ENCODE measurements around the gene ZNRF1. TPM values are rescaled to one million over a fixed set of nuclear protein-coding genes. Genes with fewer than 3 reads are reported as not detected.

ZNRF1 gene
- total RNA-seq, 1 donor = 20.7 TPM

DNA sequence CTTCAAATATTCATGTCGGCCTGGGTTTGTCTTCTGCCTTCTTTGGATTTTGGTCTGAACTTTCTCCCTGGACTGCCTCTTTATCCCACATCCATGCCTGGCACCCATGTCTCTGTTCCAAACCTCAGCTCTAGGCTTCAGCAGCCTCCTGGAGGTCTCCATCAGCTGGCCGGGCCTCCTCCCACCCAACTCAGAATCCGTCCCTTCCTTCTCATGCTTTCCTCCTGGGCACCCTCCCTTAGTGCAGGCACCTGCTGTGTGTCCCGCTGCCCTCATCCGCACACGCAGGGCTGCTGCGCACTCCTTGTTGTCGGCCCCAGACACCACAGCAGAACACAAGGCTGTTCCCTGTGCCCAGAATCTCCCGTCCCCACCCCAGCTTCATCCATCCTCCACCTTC, 103.8 kb downstream of the ZNRF1 start:
- no peak for DNase-seq (ENCODE audit: low read depth)
- H3K4me3 ChIP-seq (ENCODE audit: low read depth, low read length) = no peak overlapping the region
- TF ChIP-seq, protein P1, sequence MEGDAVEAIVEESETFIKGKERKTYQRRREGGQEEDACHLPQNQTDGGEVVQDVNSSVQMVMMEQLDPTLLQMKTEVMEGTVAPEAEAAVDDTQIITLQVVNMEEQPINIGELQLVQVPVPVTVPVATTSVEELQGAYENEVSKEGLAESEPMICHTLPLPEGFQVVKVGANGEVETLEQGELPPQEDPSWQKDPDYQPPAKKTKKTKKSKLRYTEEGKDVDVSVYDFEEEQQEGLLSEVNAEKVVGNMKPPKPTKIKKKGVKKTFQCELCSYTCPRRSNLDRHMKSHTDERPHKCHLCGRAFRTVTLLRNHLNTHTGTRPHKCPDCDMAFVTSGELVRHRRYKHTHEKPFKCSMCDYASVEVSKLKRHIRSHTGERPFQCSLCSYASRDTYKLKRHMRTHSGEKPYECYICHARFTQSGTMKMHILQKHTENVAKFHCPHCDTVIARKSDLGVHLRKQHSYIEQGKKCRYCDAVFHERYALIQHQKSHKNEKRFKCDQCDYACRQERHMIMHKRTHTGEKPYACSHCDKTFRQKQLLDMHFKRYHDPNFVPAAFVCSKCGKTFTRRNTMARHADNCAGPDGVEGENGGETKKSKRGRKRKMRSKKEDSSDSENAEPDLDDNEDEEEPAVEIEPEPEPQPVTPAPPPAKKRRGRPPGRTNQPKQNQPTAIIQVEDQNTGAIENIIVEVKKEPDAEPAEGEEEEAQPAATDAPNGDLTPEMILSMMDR (IDR thresholded peaks at IDR 0.05; ENCODE audit: insufficient read depth, low read depth, low read length) = no peak

GRCh38 chr16:75103994-75104393, 105.2 kb downstream of the ZNRF1 start:
- no peak for DNase-seq (ENCODE audit: low read depth)
- H3K4me3 ChIP-seq (ENCODE audit: low read depth, low read length) = no peak overlapping the region
- TF ChIP-seq, protein P1 (IDR thresholded peaks at IDR 0.05; ENCODE audit: insufficient read depth, low read depth, low read length) = no peak

- no peak overlapping the region for H3K4me3 ChIP-seq (ENCODE audit: low read depth, low read length)
- TF ChIP-seq, protein P1 (IDR thresholded peaks at IDR 0.05; ENCODE audit: insufficient read depth, low read depth, low read length) = no peak
- no peak for DNase-seq (ENCODE audit: low read depth)
These were observed 106.0 kb downstream of the ZNRF1 start for GRCh38 chr16:75104836-75105235.

DNA sequence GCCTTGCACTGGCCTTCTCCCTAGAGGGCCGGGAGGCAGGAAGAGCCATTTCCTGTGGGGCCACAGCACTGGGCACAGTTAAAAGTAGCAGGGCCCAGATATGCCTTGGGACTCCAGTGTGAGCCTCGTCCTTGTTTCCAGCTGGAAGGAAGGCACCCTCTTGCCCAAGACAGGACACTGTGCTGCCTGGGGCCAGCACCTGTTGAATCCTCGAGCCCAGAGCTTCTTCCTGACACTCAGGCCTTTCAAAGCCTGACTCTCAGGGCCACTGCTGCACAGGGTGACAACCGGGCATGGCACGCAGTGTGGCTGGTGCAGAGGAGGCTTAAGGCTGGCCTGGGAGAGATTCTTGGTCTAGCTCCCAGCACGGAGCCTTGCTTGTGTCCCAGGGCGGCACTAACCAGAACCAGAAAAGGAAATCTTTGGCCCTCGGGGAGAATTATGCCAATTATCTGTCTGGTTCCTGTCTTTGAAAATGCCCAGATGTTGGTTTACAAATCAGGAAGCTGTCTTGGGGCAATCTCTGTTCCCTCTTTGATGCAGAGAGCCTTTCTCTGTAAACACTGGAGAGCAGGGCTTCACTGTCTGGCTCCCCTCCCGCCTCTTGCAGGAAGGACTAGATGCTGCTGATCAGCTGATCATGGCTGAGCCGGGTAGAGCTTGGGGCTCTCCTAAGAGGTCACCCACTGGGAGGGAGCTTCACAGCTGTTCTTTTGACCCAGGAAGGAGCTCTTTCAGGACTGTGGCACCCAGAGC, 106.7 kb downstream of the ZNRF1 start:
- TF ChIP-seq, protein P1 (IDR thresholded peaks at IDR 0.05; ENCODE audit: insufficient read depth, low read depth, low read length) = no peak
- DNase-seq (ENCODE audit: low read depth) = peak; percentile 89
- H3K4me3 ChIP-seq (ENCODE audit: low read depth, low read length) = no peak overlapping the region

- TF ChIP-seq, protein P1 (IDR thresholded peaks at IDR 0.05; ENCODE audit: insufficient read depth, low read depth, low read length) = no peak
- no peak overlapping the region for H3K4me3 ChIP-seq (ENCODE audit: low read depth, low read length)
- peak; percentile 24 for DNase-seq (ENCODE audit: low read depth)
These were observed 107.8 kb downstream of the ZNRF1 start for GRCh38 chr16:75106351-75107274.

GRCh38 chr16:75107505-75107904, 108.7 kb downstream of the ZNRF1 start:
- TF ChIP-seq, protein P1 (IDR thresholded peaks at IDR 0.05; ENCODE audit: insufficient read depth, low read depth, low read length) = no peak
- no peak for DNase-seq (ENCODE audit: low read depth)
- H3K4me3 ChIP-seq (ENCODE audit: low read depth, low read length) = no peak overlapping the region
